Prostate gland (tissue), 2 donors: ENCODE data around the gene MBD3L4. TPM values are rescaled to one million over a fixed set of nuclear protein-coding genes. Genes with fewer than 3 reads are reported as not detected.
"Not testable (repeated sequence)": the region's sequence is repeated elsewhere in the genome, so short reads cannot be mapped to it uniquely, and the experiment has no call there.

Experiments
- DNase-seq: peaks from one replicate; pipeline ENCODE4 v3.0.0-alpha.2; 2019; ENCODE audit warnings: low spot score
- H3K27ac ChIP-seq, 2 donors: fragments of 200-600 bp; sonication (generic); 2 replicates each; pipeline ENCODE4 v1.5.1; 2017 to 2019
- H3K27me3 ChIP-seq: fragments of 200-600 bp; sonication (generic); replicated peaks from 2 replicates; pipeline ENCODE4 v1.5.1; 2019; ENCODE audit not compliant: insufficient read depth
- H3K36me3 ChIP-seq, 2 donors: fragments of 200-600 bp; sonication (generic); 1 replicate in 1 of 2; 2 replicates in 1 of 2; pipeline versions ENCODE4 v1.5.1 to v1.8.1; 2017 to 2019
- H3K4me1 ChIP-seq: fragments of 200-600 bp; sonication (generic); replicated peaks from 2 replicates; pipeline ENCODE4 v1.5.1; 2019
- H3K4me3 ChIP-seq, 2 donors: fragments of 200-600 bp; sonication (generic); 2 replicates each; pipeline ENCODE4 v1.5.1; 2017 to 2019
- H3K9me3 ChIP-seq: fragments of 200-600 bp; sonication (generic); 2 replicates; pipeline ENCODE4 v1.5.1; 2017
- CTCF ChIP-seq, 4 experiments: fragments of 200-600 bp in 2 of 4; fragments of 450-650 bp in 2 of 4; sonication (generic) in 2 of 4; IDR thresholded peaks; 1 replicate in 3 of 4; 2 replicates in 1 of 4; pipeline ENCODE4 v1.5.1; 2016 to 2019; ENCODE audit warnings: antibody characterized with exemption in 4 of 4, mild to moderate bottlenecking in 2 of 4, moderate library complexity in 2 of 4
- POLR2A ChIP-seq: fragments of 450-650 bp; IDR thresholded peaks from one replicate; pipeline ENCODE4 v1.6.1; 2016; ENCODE audit warnings: antibody characterized with exemption, mild to moderate bottlenecking
- POLR2AphosphoS5 ChIP-seq: sonication (generic); formaldehyde crosslinking; IDR thresholded peaks from one replicate; pipeline ENCODE4 v1.6.1; 2017; ENCODE audit warnings: antibody characterized with exemption
- WGBS: methylation state at CpG from one replicate; pipeline ENCODE4 v1.1.5; 2018; 5-methylcytosine and 5-hydroxymethylcytosine counted together
- intact Hi-C: fragments of 100-400 bp; cut with DNase I; formaldehyde crosslinking; loops from one replicate; pipeline ENCODE4 v1.14.2; 2022
- total RNA-seq, 2 donors: library from RNA; depleted of rRNA; stranded (reverse); fragments of >200 nt; gene quantifications; one replicate each; pipeline ENCODE4 v1.1.0, GENCODE V29; 2016

The MBD3L4 gene
- 1 to 10 TPM in 1 of 2 donors, not detected in 1; 1.5 TPM for total RNA-seq

- H3K27me3 ChIP-seq, DNase-seq, intact Hi-C loops, H3K36me3 ChIP-seq, H3K9me3 ChIP-seq, H3K4me1 ChIP-seq, H3K4me3 ChIP-seq, H3K27ac ChIP-seq: not testable (repeated sequence)
- 85% methylated on average over 2 of the region's 9 CpGs for WGBS
Measured at GRCh38 chr19:7040079-7040478, at the start of gene MBD3L4. Gene MBD3L4 (minus strand): TSS chr19:7040179. CDS start chr19:7040144, 35 bp downstream.

- no peak overlapping the region for H3K4me3 ChIP-seq
- WGBS, result 93% methylated on average over 6 of the region's 6 CpGs
- no peak for DNase-seq
- H3K36me3 ChIP-seq, result peaks cover 0 to 10% of the 10 kb centered on the region in 2 donors
- intact Hi-C loops, result no loop called here
- no peaks in the 10 kb centered on the region for H3K27me3 ChIP-seq
- H3K27ac ChIP-seq, result no peak overlapping the region
- peaks cover 4% of the 10 kb centered on the region for H3K9me3 ChIP-seq
- TF ChIP-seq POLR2AphosphoS5 (no peak), CTCF (IDR thresholded peaks at IDR 0.05) (no peak), POLR2A (no peak)
- no peaks in the 10 kb centered on the region for H3K4me1 ChIP-seq
Measured at GRCh38 chr19:7088999-7089398, 49.0 kb upstream of the MBD3L4 start.

DNA sequence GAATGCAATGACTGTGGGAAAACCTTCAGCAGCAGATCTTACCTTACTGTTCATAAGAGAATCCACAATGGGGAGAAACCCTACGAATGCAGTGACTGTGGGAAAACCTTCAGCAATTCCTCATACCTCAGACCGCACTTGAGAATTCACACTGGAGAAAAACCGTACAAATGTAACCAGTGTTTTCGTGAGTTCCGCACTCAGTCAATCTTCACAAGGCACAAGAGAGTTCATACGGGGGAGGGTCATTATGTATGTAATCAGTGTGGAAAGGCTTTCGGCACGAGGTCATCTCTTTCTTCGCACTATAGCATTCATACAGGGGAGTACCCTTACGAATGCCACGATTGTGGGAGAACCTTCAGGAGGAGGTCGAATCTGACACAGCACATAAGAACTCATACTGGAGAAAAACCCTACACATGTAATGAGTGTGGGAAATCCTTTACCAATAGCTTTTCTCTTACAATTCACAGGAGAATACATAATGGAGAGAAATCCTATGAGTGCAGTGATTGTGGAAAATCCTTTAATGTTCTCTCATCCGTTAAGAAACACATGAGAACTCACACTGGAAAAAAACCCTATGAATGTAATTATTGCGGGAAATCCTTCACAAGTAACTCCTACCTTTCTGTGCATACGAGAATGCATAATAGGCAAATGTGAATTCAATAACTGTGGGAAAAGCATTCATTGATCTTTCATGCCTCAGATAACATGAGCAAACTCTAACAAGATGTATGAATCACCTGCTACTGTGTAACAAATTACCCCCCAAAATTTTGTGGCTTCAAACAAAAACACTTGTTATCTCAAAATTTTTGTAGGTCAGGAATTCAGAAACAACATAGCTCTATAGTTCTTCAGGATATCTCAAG lies 43.3 kb upstream of the MBD3L4 start:
- Histone ChIP-seq H3K4me1 (no peaks in the 10 kb centered on the region), H3K9me3 (peaks cover 4% of the 10 kb centered on the region), H3K4me3 (no peak overlapping the region), H3K27me3 (no peaks in the 10 kb centered on the region), H3K36me3 (peaks cover 36 to 60% of the 10 kb centered on the region in 2 donors), H3K27ac (no peak overlapping the region)
- intact Hi-C loops, result no loop called here
- 97% methylated on average over 15 of the region's 15 CpGs for WGBS
- DNase-seq, result no peak
- TF ChIP-seq POLR2AphosphoS5 (no peak), POLR2A (no peak), CTCF (IDR thresholded peaks at IDR 0.05) (no peak)

GRCh38 chr19:7078008-7078407 lies 38.0 kb upstream of the MBD3L4 start:
- no peak overlapping the region for H3K4me3 ChIP-seq
- no peaks in the 10 kb centered on the region for H3K4me1 ChIP-seq
- DNase-seq, result no peak
- 95% methylated on average over 2 of the region's 2 CpGs for WGBS
- peaks cover 38 to 70% of the 10 kb centered on the region in 2 donors for H3K36me3 ChIP-seq
- intact Hi-C loops, result no loop called here
- no peaks in the 10 kb centered on the region for H3K9me3 ChIP-seq
- no peak overlapping the region for H3K27ac ChIP-seq
- TF ChIP-seq CTCF (IDR thresholded peaks at IDR 0.05) (no peak), POLR2A (no peak), POLR2AphosphoS5 (no peak)
- H3K27me3 ChIP-seq, result no peaks in the 10 kb centered on the region

DNA sequence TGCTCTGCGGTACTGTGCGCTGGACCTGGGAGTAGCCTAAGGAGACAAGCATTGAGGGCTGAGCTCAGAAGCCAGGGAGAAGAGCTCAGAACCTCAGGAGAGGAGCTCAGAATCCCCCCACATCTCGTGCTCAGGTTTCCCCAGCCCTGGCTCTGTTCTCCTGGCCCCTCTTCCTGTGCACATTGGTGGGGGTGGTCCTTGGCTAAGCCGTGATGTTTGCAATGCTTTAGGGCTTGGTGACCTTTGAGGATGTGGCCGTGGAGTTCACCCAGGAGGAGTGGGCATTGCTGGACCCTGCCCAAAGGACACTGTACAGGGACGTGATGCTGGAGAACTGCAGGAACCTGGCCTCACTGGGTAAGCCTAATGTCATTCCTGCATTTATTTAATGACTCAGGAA lies 36.2 kb upstream of the MBD3L4 start:
- H3K4me1 ChIP-seq, result no peaks in the 10 kb centered on the region
- no peaks in the 10 kb centered on the region for H3K9me3 ChIP-seq
- TF ChIP-seq POLR2A, result no peak
- TF ChIP-seq CTCF (IDR thresholded peaks at IDR 0.05), result no peak
- TF ChIP-seq POLR2AphosphoS5, result no peak
- no peak for DNase-seq
- H3K36me3 ChIP-seq, result peaks cover 23 to 67% of the 10 kb centered on the region in 2 donors
- intact Hi-C loops, result no loop called here
- H3K4me3 ChIP-seq, result no peak overlapping the region
- no peaks in the 10 kb centered on the region for H3K27me3 ChIP-seq
- H3K27ac ChIP-seq, result no peak overlapping the region
- 98% methylated on average over 6 of the region's 6 CpGs for WGBS
